Astrocyte of the spinal cord (primary cell): ENCODE measurements around the gene DEK.
A peak's percentile ranks its signal among the peaks of the same experiment; 100 is the strongest.

ENCODE experiments used
- DNase-seq: peaks from one replicate; pipeline ENCODE4 v3.0.0; 2011; ENCODE audit warnings: low read depth, low spot score
- H3K4me3 ChIP-seq: 2 replicates; pipeline ENCODE4 v1.5.1; 2011; ENCODE audit warnings: low read depth, mild to moderate bottlenecking, low read length, moderate library complexity
- in situ Hi-C: cut with HindIII; loops from 2 replicates; pipeline ENCODE4 v1.10.0; 2017; ENCODE audit warnings: low sequenced_read_pairs
- TF ChIP-seq, protein P1 (sequence below): IDR thresholded peaks from 2 replicates; pipeline ENCODE4 v1.5.1; 2012; ENCODE audit warnings: low read depth, mild to moderate bottlenecking, low read length, inconsistent platforms

The DEK gene

DNA sequence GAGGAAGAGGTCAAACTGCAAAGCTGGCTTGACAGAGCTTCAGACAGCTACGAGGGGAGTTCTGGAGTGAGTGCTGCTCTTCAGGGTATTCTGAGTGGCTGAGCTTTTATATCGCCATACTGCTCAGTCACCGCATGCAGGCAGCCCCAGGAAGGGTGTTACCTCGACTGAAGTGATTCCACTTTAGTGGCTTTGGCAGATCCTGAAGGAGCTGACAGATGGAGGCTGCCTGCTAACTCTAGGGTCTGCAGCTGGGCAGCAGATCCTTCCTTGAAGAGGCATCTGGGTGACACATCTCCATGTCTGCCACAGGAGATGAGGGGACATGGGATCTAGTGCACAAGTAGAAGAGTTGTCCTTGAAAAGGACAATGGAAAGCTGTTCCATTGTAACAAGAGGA, 3.7 kb upstream of the DEK start:
- in situ Hi-C loops, result no loop called here
- DNase-seq, result no peak
- TF ChIP-seq, protein P1, sequence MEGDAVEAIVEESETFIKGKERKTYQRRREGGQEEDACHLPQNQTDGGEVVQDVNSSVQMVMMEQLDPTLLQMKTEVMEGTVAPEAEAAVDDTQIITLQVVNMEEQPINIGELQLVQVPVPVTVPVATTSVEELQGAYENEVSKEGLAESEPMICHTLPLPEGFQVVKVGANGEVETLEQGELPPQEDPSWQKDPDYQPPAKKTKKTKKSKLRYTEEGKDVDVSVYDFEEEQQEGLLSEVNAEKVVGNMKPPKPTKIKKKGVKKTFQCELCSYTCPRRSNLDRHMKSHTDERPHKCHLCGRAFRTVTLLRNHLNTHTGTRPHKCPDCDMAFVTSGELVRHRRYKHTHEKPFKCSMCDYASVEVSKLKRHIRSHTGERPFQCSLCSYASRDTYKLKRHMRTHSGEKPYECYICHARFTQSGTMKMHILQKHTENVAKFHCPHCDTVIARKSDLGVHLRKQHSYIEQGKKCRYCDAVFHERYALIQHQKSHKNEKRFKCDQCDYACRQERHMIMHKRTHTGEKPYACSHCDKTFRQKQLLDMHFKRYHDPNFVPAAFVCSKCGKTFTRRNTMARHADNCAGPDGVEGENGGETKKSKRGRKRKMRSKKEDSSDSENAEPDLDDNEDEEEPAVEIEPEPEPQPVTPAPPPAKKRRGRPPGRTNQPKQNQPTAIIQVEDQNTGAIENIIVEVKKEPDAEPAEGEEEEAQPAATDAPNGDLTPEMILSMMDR, result no peak
- no peak overlapping the region for H3K4me3 ChIP-seq

DNA sequence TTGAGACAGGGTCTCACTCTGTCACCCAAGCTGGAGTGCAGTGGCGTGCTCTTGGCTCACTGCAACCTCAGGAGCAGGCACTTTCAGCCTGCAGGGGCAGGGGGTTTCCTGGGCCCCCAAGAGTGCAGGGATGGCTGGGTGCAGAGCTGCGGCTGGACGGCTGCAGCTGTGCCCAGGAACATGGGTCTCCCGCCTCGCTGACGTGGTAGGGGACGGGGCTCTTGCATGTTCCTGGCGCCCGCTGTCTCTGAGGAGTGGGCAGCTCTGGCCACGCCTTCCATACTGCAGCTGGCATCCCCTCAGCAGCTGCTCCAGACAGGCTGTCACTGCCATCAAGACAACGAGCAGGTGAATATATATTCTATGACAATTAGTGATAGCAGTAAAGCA, 2.2 kb upstream of the DEK start:
- TF ChIP-seq, protein P1, result no peak
- no peak overlapping the region for H3K4me3 ChIP-seq
- no peak for DNase-seq
- in situ Hi-C loops, result no loop called here

GRCh38 chr6:18265787-18266522, 1.6 kb upstream of the DEK start:
- in situ Hi-C loops, result no loop called here
- TF ChIP-seq, protein P1, result no peak
- H3K4me3 ChIP-seq, result no peak overlapping the region
- no peak for DNase-seq

DNA sequence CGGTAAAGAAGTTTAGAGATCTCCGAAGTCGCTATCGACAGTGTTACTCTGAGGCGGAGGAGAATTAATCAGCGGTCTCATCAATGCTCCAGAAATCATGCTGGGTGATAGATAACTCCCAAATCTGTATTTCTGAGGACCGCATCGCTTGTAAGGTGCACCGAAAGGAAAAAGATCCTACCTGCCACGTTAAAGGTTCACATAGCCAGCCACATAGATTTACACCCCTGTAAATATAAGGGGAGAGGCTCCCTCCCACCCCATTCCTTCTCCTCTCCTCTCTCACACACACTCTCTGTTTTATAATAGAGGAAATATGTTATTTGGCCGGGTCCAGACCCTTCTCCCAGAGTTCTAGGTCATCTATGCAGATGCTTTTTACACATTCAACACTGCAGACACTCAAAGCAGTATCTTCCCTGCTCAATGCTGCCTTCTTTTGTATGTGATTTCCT, 620 bp upstream of the DEK start:
- in situ Hi-C loops, result no loop called here
- H3K4me3 ChIP-seq, result peak overlapping the region; percentile 97
- DNase-seq, result no peak
- TF ChIP-seq, protein P1, result no peak

DNA sequence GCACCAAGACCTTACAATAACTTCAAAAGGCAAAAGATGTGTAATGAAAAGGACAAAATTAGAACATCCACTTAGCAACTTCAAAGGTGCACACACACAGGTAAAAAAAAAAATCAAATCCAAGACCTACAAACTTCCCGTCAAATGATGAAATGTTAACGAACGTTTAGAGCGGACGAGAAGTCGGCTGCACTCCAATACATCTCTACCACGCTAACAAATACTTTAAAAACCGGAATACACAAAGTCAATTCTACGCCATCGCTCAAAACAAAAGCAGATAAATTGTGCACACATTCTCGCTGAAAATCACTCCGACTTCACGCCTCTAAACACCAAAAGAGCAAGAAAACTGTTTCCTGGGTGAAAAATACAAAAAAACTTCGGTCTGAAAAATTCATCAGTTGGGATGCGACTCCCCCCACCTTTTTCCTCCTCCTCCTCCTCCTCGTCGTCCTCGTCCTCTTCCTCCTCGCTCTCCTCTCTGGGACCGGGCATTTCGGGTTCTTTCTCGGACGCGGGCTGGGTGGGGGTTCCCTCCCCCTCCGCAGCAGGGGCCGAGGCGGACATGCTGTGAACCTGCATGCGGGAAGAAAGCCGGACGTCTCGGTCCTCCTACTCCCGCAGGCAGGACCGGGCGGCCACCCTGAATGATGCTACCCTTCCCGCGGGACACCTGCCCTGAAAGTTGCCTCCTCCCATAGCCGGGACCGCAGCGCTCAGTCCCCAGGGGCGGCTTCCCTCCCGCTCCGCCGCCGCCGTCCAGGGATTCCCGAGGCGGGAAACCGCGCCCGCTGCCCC, 712 bp downstream of the DEK start:
- in situ Hi-C loops, result no loop called here
- peak; percentile 28 for DNase-seq
- TF ChIP-seq, protein P1, result no peak
- H3K4me3 ChIP-seq, result peak overlapping the region; percentile 97

GRCh38 chr6:18262702-18263417, 1.5 kb downstream of the DEK start:
- in situ Hi-C loops, result no loop called here
- DNase-seq, result peak; percentile 39
- H3K4me3 ChIP-seq, result peak overlapping the region; percentile 97
- TF ChIP-seq, protein P1, result no peak
